RPMI7951 (cell line): ENCODE data around the gene NELFA. TPM values are rescaled to one million over a fixed set of nuclear protein-coding genes. Genes with fewer than 3 reads are reported as not detected.

Source experiments
- DNase-seq: peaks from one replicate; pipeline ENCODE4 v3.0.0-alpha.2; 2012; ENCODE audit warnings: low read depth
- total RNA-seq: library from RNA; depleted of rRNA; stranded (reverse); fragments of >200 nt; shearing (Covaris generic); gene quantifications from 2 replicates; pipeline ENCODE4 v1.2.3, GENCODE V29; 2014

Gene NELFA
- total RNA-seq, 1 experiment from 2014 or later, result 12.5 TPM

- DNase-seq, result no peak
Measured at GRCh38 chr4:1982124-1983052, 26.4 kb downstream of the NELFA start.

- no peak for DNase-seq
Measured at GRCh38 chr4:1981251-1982058, 27.3 kb downstream of the NELFA start.

- DNase-seq, result no peak
Measured at GRCh38 chr4:1980561-1981041, 28.2 kb downstream of the NELFA start.

- DNase-seq, result no peak
Measured at GRCh38 chr4:1979477-1980196, 29.1 kb downstream of the NELFA start.

GRCh38 chr4:1978741-1979476 lies 29.9 kb downstream of the NELFA start:
- no peak for DNase-seq

GRCh38 chr4:1978226-1978625 lies 30.5 kb downstream of the NELFA start:
- DNase-seq, result no peak

- DNase-seq, result no peak
Measured at GRCh38 chr4:1976416-1977352, 32.1 kb downstream of the NELFA start.

- DNase-seq, result no peak
Measured at GRCh38 chr4:1975880-1976279, 32.9 kb downstream of the NELFA start.

- no peak for DNase-seq
Measured at GRCh38 chr4:1975391-1975801, 33.4 kb downstream of the NELFA start.

- DNase-seq, result no peak
Measured at GRCh38 chr4:1974840-1975239, 33.9 kb downstream of the NELFA start.

- DNase-seq, result no peak
Measured at GRCh38 chr4:1973661-1974060, 35.1 kb downstream of the NELFA start.

- no peak for DNase-seq
Measured at GRCh38 chr4:1973218-1973617, 35.6 kb downstream of the NELFA start.

GRCh38 chr4:1972414-1972813 lies 36.4 kb downstream of the NELFA start:
- no peak for DNase-seq

GRCh38 chr4:1971456-1972200 lies 37.1 kb downstream of the NELFA start:
- DNase-seq, result no peak

- no peak for DNase-seq
Measured at GRCh38 chr4:1970926-1971325, 37.8 kb downstream of the NELFA start.

GRCh38 chr4:1969928-1970723 lies 38.6 kb downstream of the NELFA start:
- DNase-seq, result no peak

GRCh38 chr4:1968686-1969295 lies 40.0 kb downstream of the NELFA start:
- DNase-seq, result no peak

GRCh38 chr4:1967512-1968149 lies 41.1 kb downstream of the NELFA start:
- no peak for DNase-seq
